HG03159 (cell line): ENCODE data around the gene ANO3.

Source experiments
- ATAC-seq: cut with Tn5 transposase; IDR thresholded peaks from one replicate; pipeline ENCODE4 v1.9.1; 2021; ENCODE audit warnings: mild to moderate bottlenecking, moderate library complexity; ENCODE audit not compliant: unreplicated experiment

Gene ANO3

GRCh38 chr11:26353010-26353409 lies 21.1 kb downstream of the ANO3 start:
- ATAC-seq: no peak

GRCh38 chr11:26359055-26359454 lies 27.1 kb downstream of the ANO3 start:
- ATAC-seq: no peak

GRCh38 chr11:26365284-26365683 lies 33.4 kb downstream of the ANO3 start:
- no peak for ATAC-seq

DNA sequence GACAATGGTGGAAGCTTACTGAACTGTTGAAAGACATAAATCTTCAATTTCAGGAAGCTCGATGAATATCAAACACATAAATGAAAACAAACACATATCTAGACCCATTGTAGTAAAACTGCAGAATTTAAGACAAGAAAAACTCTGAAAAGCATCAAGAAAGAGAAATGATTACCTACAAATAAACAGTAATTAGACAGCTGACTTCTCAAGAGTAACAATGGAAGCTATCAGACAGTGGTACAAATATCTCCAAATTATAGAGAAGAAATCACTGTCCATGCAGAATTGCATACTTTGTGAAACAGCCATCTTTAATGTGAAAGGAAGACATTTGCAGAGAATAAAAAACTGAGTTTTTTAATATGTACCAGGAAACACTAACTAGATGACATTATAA lies 45.7 kb downstream of the ANO3 start:
- ATAC-seq: no peak

DNA sequence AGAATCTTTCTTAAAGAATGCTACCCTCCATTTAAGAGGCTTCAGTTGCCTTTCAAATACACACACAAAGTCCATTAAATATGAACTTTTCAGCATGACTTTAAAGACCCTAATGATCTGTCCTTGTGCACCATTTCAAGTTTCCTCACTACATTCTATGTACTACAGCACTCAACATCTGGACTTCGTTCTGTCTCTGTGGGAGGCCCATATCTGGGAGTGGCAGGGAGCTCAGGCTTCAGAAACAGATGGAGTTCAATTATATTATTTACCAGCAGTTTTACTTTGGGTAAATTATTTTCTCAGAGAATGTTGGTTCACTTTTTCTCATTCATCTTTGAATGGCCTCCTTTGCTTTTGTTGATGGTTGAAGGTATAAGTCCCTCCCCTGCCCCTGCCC lies 67.4 kb downstream of the ANO3 start:
- no peak for ATAC-seq

DNA sequence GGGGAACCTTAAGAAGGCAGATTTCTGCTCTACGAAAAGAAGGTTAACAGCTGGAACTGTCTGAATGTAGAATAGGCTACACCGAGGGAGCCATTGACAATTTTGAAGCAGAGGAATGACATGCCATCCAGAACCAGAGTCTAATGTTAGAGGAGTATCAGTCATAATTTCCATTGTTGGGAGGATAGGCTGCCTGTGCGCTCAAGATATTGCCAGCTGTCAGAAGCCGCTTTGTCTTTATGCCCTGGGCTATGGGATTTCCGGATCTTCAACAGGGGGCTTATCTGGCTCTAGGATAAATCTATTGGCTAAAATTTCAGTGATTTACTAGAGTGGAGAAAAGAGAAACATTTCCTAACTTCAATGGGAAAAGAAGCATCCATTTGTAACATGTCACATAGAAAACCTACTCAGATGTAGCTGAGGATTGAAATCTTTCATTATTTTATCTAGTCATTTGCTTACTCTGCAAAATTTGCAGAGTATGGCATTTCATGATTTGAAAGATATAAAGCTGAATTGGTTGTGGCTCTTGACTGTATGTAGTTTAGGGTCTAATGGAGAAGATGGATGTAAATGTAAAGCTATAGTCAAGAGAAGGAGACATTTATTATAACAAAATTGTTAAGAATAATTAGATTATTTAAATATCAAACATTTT lies 78.9 kb downstream of the ANO3 start:
- ATAC-seq: no peak

GRCh38 chr11:26412955-26413354 lies 81.0 kb downstream of the ANO3 start:
- ATAC-seq: no peak

GRCh38 chr11:26418386-26418912 lies 86.5 kb downstream of the ANO3 start:
- no peak for ATAC-seq

- no peak for ATAC-seq
Measured at GRCh38 chr11:26420331-26420730, 88.4 kb downstream of the ANO3 start.

DNA sequence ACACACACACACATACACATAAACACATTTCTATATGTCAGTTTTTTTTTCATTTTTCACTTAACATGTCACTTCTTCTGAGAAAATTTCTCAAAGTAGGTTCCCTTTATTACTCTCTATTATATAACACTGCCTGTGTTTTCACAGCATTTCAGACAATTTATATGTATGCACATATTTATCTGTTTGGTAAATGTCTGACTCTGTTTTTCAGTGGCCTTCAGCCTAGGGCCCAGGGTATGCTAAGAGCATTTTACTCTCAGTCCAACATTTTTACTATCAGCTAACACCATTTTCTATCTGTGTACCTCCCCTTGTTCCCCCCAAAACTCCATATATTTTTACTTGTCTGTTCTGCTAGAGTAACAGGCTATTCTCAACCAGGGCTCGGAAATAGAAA lies 92.3 kb downstream of the ANO3 start:
- ATAC-seq: no peak

- ATAC-seq: no peak
Measured at GRCh38 chr11:26439854-26440253, 107.9 kb downstream of the ANO3 start.

- ATAC-seq: no peak
Measured at GRCh38 chr11:26442131-26442530, 110.2 kb downstream of the ANO3 start.

GRCh38 chr11:26443617-26444016 lies 111.7 kb downstream of the ANO3 start:
- ATAC-seq: no peak

- no peak for ATAC-seq
Measured at GRCh38 chr11:26457636-26458035, 125.7 kb downstream of the ANO3 start.

DNA sequence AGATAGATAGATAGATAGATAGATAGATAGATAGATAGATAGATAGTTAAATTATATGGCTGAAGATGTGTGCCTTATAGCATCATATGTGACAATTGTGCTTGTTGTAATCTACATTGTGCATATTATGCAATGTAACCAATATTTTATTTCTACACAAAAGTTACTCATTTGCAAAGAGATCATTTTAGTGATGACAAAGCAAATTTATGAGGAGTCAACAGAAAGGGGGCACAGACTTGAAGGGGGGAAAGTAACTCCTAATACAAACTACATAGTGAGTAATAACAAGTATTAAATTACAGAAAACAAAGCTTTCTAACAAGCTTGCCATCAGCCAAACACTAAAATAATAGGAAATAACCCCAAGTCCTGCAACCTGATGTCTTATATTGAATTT lies 133.3 kb downstream of the ANO3 start:
- no peak for ATAC-seq

- no peak for ATAC-seq
Measured at GRCh38 chr11:26467506-26467905, 135.6 kb downstream of the ANO3 start.

GRCh38 chr11:26470992-26471391 lies 139.1 kb downstream of the ANO3 start:
- no peak for ATAC-seq

DNA sequence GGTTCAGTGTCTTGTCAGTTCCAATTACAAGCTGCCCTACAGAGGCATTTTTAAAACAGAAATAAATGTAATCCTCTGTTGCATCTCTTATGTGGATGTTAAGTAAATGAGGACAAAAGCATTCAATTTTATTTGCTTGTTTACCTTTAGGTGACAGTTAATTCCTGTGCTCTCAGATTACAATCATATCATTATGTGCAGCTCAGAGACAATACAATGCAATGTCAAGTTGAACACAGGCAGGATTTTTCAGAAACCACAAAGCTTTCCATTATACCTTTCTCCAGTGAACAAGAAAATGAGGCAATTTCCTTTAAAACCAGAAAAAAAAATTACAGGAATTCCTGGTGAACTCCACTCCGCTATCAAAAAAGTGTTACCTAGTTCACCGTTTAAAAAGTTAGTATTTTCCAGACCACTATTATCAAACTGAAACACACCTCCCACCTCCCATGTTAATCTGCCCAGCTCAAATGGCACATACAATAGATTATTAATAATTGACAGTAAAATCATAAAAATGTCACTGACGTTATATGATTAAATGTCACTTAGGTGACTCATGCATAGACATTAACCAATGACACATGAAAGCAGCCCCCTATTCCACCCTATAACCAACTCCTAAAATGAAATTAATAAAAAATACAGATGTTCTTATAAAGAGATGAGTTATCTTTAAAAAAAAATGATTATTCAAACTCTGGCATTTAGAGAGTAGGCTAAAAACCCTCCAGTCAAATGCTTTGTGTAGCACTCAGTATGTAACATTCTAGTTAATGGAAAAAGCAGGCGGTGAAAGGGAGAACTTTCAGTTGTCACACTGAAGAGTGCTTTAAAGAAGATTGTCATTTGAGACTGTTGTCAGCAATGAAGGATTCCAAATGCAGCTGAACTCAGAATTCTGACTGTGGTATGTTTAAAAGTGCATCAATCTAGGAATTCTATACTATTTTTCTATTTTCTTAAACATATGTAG lies 141.6 kb downstream of the ANO3 start:
- ATAC-seq: no peak

GRCh38 chr11:26474401-26474800 lies 142.5 kb downstream of the ANO3 start:
- no peak for ATAC-seq

GRCh38 chr11:26477396-26477795 lies 145.5 kb downstream of the ANO3 start:
- no peak for ATAC-seq

DNA sequence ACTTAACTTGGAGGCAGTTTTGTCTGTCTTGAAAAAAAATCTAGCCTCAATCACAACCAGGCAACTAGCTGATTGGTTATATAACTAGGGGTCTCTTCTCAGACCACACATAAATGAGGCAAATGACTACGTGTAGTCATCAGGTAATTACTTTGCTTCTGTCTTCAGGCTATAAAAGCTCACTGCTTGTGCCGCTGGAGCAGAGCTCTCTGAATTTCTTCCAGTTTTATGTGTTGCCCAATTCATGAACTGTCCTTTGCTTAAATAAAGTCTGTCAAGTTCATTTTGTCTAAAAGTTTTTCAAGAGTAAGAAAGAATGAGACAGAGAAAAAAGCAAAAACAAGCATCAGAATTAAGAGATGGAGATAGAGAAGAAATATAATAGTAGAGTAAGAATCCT lies 146.8 kb downstream of the ANO3 start:
- ATAC-seq: no peak

DNA sequence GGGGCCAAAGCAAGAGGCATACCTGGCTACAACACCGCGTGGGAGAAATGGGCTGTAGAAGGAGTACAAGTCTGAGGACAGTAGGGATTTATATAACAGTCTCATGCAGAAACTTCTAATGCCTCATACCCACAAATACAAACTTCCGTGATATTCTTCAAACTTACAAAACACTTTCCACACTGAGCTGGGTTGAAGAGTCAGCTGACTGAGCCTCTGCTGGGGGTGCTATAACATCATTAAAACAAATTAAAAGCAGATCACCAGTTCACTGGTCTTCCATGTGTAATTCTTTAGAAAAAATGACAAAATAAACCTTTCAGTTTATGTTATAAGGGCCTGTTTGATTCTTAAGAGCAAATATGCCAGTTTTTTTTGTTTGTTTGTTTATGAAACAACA lies 148.1 kb downstream of the ANO3 start:
- ATAC-seq: no peak
